K562 (cell line): ENCODE measurements around the gene ERO1B. TPM values are rescaled to one million over a fixed set of nuclear protein-coding genes. Genes with fewer than 3 reads are reported as not detected.

Experiments
- ERF ChIP-seq: fragments of 450-650 bp; formaldehyde crosslinking; IDR thresholded peaks from 2 replicates; pipeline ENCODE4 v1.4.0; 2020; ENCODE audit warnings: mild to moderate bottlenecking, mixed read lengths
- FIP1L1 ChIP-seq: fragments of 200-400 bp; formaldehyde crosslinking; IDR thresholded peaks from 2 replicates; pipeline ENCODE4 v1.6.1; 2018; ENCODE audit warnings: mild to moderate bottlenecking, low read depth, low read length; ENCODE audit not compliant: poor library complexity, severe bottlenecking
- FOXA1 ChIP-seq: fragments of 450-650 bp; IDR thresholded peaks from 2 replicates; pipeline ENCODE4 v1.6.1; 2016; ENCODE audit warnings: mild to moderate bottlenecking, borderline replicate concordance
- GATAD2A ChIP-seq: fragments of 450-650 bp; IDR thresholded peaks from 2 replicates; pipeline ENCODE4 v1.6.1; 2017
- MED1 ChIP-seq: sonication (generic); formaldehyde crosslinking; IDR thresholded peaks from 2 replicates; pipeline ENCODE4 v1.8.1; 2023; ENCODE audit warnings: missing genetic modification reagents, borderline replicate concordance
- NFATC3 ChIP-seq: fragments of 450-650 bp; IDR thresholded peaks from 2 replicates; pipeline ENCODE4 v1.6.1; 2017; ENCODE audit warnings: mild to moderate bottlenecking
- NUFIP1 ChIP-seq: fragments of 450-650 bp; IDR thresholded peaks from 2 replicates; pipeline ENCODE4 v1.6.1; 2018; ENCODE audit not compliant: partially characterized antibody
- POU5F1 ChIP-seq: fragments of 150-350 bp; IDR thresholded peaks from 2 replicates; pipeline ENCODE4 v1.6.1; 2014; ENCODE audit warnings: borderline replicate concordance, low read length, low read depth, mild to moderate bottlenecking; ENCODE audit not compliant: partially characterized antibody
- RNF2 ChIP-seq: sonication (generic); IDR thresholded peaks from 2 replicates; pipeline ENCODE4 v1.6.1; 2016
- RREB1 ChIP-seq: fragments of 250-450 bp; sonication (Bioruptor Pico); IDR thresholded peaks from 2 replicates; pipeline ENCODE4 v1.4.0; 2020
- SIN3B ChIP-seq: fragments of 450-650 bp; IDR thresholded peaks from 2 replicates; pipeline ENCODE4 v1.6.1; 2017; ENCODE audit warnings: low read depth, mild to moderate bottlenecking, moderate library complexity
- SOX6 ChIP-seq: fragments of 450-650 bp; IDR thresholded peaks from 2 replicates; pipeline ENCODE4 v1.6.1; 2014; ENCODE audit warnings: mild to moderate bottlenecking
- TCF3 ChIP-seq: sonication (generic); formaldehyde crosslinking; IDR thresholded peaks from 2 replicates; pipeline ENCODE4 v1.4.0; 2020; ENCODE audit warnings: mild to moderate bottlenecking, missing genetic modification reagents
- ZNF232 ChIP-seq: sonication (generic); formaldehyde crosslinking; IDR thresholded peaks from 2 replicates; pipeline ENCODE4 v1.8.0; 2022; ENCODE audit warnings: mild to moderate bottlenecking, missing genetic modification reagents
- ZNF436 ChIP-seq: fragments of 250-450, 450-650 bp; sonication (Bioruptor Pico); formaldehyde crosslinking; IDR thresholded peaks from 2 replicates; pipeline ENCODE4 v1.7.0; 2020; ENCODE audit warnings: mild to moderate bottlenecking
- ZNF511 ChIP-seq: sonication (generic); formaldehyde crosslinking; IDR thresholded peaks from 2 replicates; pipeline ENCODE4 v1.8.0; 2022; ENCODE audit warnings: mild to moderate bottlenecking, missing genetic modification reagents
- ZNF655 ChIP-seq: fragments of 250-450 bp; sonication (Bioruptor Pico); IDR thresholded peaks from 2 replicates; pipeline ENCODE4 v1.5.0; 2021
- ZSCAN29 ChIP-seq: fragments of 450-650 bp; IDR thresholded peaks from 2 replicates; pipeline ENCODE4 v1.6.1; 2017
- polyA plus RNA-seq, 8 experiments: library from polyadenylated mRNA; depleted of rRNA in 4 of 8; stranded (reverse) in 5 of 8; unstranded in 3 of 8; fragments of >200 nt; fragmentation: Nextera tagmentation in 2 of 8; fragmentation: Illumina TruSeq in 1 of 8; extraction: Ambion mirVana in 2 of 8; extraction: Trizol in 1 of 8; gene quantifications; 2 replicates each; pipeline versions ENCODE4 v1.2.1 to v1.2.3, GENCODE V29; 2011 to 2014; ENCODE audit warnings: inconsistent platforms in 1 of 8, missing spikeins in 1 of 8
- total RNA-seq, 7 experiments: library from RNA; depleted of rRNA in 6 of 7; stranded (reverse); fragments of >200 nt in 6 of 7; fragmentation: Illumina TruSeq in 2 of 7; extraction: Trizol in 2 of 7; gene quantifications; 2 replicates each; pipeline versions ENCODE4 v1.2.1 to v1.2.3, GENCODE V29; 2011 to 2021; ENCODE audit warnings: low replicate concordance in 1 of 7
- TF ChIP-seq, protein P1 (sequence below): fragments of 250-450 bp; sonication (Bioruptor Pico); IDR thresholded peaks from 2 replicates; pipeline ENCODE4 v1.5.0; 2021; ENCODE audit warnings: mild to moderate bottlenecking, borderline replicate concordance

The ERO1B gene
- total and polyA plus RNA-seq, 9 of the 15 experiments (the other 6 are each of a cell fraction or from before 2014, with no cell fraction given), result 0.59 to 6.4 (median 4.2) TPM

- TF ChIP-seq NFATC3 (no peak), ZNF511 (CRISPR knock-in tag) (peak; percentile 54; the same call in 1 of the 2 replicates), FIP1L1 (peak; percentile 73), POU5F1 (no peak), ZNF232 (CRISPR knock-in tag) (no peak), RREB1 (peak; percentile 95), NUFIP1 (no peak), RNF2 (0 out of 2 replicates have a peak, but pooled peaks have one; percentile 12), ZNF655 (no peak), SIN3B (peak; percentile 39; the same call in 1 of the 2 replicates), GATAD2A (0 out of 2 replicates have a peak, but pooled peaks have one; percentile 65), ZSCAN29 (no peak), MED1 (CRISPR knock-in tag) (no peak), FOXA1 (no peak), ERF (CRISPR knock-in tag) (peak; percentile 84), TCF3 (CRISPR knock-in tag) (peak; percentile 9; the same call in 1 of the 2 replicates), SOX6 (peak; percentile 14; the same call in 1 of the 2 replicates), ZNF436 (CRISPR knock-in tag) (no peak)
- TF ChIP-seq, protein P1, sequence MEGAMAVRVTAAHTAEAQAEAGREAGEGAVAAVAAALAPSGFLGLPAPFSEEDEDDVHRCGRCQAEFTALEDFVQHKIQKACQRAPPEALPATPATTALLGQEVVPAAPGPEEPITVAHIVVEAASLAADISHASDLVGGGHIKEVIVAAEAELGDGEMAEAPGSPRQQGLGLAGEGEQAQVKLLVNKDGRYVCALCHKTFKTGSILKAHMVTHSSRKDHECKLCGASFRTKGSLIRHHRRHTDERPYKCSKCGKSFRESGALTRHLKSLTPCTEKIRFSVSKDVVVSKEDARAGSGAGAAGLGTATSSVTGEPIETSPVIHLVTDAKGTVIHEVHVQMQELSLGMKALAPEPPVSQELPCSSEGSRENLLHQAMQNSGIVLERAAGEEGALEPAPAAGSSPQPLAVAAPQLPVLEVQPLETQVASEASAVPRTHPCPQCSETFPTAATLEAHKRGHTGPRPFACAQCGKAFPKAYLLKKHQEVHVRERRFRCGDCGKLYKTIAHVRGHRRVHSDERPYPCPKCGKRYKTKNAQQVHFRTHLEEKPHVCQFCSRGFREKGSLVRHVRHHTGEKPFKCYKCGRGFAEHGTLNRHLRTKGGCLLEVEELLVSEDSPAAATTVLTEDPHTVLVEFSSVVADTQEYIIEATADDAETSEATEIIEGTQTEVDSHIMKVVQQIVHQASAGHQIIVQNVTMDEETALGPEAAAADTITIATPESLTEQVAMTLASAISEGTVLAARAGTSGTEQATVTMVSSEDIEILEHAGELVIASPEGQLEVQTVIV, result no peak
These were observed at the start of gene ERO1B (continued) for GRCh38 chr1:236281654-236282424.
